Superior temporal gyrus (tissue), 1 donor: ENCODE results near the gene MEIOB.
"Not testable (repeated sequence)": the region's sequence is repeated elsewhere in the genome, so short reads cannot be mapped to it uniquely, and the experiment has no call there.

Experiments
- DNase-seq: peaks from one replicate; pipeline ENCODE4 v3.0.0-alpha.2; 2016; ENCODE audit errors: extremely low spot score

MEIOB gene

DNA sequence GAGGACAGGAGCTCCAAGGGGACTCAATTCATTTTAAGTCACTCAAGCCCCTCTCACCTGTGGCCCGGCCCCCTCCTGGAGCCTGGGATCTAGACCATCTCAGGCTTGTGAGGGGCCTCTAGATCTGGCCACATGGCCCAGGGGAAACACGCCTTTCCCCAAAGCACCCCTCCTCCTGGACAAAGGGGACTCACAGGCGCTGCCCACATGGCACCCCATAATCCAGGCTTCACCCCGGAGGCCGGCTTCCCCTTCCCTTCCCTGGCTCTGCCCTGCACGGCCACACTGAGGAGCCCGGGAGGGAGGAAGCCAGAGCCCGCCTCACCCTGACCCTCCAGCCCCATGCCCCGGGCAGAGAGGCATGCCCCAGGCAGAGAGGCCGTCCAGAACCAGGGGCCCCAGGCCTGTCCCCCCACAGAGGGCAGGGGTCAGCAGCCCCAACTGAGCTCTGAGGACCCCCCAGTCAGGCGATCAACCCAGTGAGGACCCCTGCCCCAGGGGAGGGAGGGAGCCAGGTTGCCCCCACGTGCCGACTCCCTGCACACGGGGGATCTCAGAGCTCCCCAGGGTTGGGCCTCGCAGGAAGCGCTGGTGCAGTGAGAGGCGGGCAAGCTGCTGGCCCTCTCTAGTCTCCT, 35.4 kb upstream of the MEIOB start:
- no peak for DNase-seq

GRCh38 chr16:1906846-1907165, 34.8 kb upstream of the MEIOB start:
- DNase-seq = no peak

GRCh38 chr16:1906055-1906845, 34.3 kb upstream of the MEIOB start:
- DNase-seq = no peak

GRCh38 chr16:1903845-1904840, 32.2 kb upstream of the MEIOB start:
- no peak for DNase-seq

DNA sequence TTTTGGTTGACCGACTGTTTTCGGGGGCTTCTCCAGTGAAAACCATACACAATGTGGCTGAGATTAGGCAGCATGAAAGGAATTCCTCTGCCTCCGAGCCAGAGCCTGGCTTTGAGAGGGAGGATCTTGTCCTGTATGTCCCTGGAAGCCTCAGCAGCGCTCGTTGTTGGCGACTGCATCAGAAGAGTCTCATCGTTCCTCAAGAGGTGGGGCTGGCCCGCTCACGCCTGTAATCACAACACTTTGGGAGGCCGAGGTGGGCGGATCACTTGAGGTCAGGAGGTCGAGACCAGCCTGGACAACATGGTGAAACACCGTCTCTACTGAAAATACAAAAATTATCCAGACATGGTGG, 31.2 kb upstream of the MEIOB start:
- DNase-seq = no peak

GRCh38 chr16:1902547-1903219, 30.7 kb upstream of the MEIOB start:
- DNase-seq = no peak

DNA sequence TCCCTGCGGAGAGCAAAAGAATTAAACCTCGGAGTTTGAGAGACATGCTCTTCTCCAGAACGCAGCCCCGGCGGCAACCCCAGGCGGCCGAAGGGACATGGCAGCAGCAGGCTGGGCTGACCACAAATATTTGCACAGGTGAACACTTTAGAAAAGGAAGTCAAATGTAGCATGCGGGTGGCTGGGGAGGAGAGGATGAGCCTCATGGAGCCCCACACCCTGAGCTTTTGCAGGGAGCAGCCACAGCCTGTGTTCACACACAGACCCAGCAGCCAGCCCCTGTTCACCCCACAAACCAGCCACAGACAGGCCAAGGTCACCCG, 28.4 kb upstream of the MEIOB start:
- DNase-seq = no peak

DNA sequence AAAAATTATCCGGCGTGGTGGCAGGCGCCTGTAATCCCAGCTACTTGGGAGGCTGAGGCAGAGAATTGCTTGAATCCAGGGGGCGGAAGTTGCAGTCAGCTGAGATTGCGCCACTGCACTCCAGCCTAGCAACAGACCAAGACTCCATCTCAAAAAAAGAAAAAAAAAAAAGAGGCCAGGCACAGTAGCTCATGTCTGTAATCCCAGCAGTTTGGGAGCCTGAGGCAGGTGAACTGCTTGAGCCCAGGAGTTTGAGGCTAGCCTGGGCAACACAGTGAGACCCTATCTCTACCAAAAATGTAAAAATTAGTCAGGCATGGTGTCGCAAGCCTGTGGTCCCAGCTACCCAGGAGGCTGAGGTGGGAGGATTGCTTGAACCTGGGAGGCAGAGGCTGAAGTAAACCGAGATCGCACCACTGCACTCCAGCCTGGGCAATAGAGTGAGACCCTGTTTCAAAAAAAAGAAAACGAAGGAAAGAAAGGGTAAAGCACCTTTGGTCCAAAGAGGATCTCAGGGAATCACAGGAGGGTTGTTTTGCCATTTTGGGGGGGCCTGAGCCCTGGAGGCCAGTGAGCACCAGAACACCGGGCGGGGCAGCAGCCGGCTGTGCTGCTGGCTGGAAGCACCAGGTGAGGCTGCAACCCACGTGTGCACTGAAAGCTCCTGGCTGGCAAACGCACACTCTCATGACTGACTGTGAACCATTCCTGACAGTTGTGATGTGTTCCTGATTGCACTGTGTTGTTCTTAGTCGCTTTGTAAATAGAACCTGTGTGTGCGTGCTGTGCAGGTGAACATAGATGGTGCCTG, 27.9 kb upstream of the MEIOB start:
- DNase-seq = no peak

GRCh38 chr16:1897692-1898091, 25.7 kb upstream of the MEIOB start:
- DNase-seq = not testable (repeated sequence)

- no peak for DNase-seq
Measured at GRCh38 chr16:1895949-1896675, 24.1 kb upstream of the MEIOB start.

- DNase-seq = no peak
Measured at GRCh38 chr16:1895068-1895467, 23.1 kb upstream of the MEIOB start.

GRCh38 chr16:1890708-1891050, 18.7 kb upstream of the MEIOB start:
- no peak for DNase-seq

DNA sequence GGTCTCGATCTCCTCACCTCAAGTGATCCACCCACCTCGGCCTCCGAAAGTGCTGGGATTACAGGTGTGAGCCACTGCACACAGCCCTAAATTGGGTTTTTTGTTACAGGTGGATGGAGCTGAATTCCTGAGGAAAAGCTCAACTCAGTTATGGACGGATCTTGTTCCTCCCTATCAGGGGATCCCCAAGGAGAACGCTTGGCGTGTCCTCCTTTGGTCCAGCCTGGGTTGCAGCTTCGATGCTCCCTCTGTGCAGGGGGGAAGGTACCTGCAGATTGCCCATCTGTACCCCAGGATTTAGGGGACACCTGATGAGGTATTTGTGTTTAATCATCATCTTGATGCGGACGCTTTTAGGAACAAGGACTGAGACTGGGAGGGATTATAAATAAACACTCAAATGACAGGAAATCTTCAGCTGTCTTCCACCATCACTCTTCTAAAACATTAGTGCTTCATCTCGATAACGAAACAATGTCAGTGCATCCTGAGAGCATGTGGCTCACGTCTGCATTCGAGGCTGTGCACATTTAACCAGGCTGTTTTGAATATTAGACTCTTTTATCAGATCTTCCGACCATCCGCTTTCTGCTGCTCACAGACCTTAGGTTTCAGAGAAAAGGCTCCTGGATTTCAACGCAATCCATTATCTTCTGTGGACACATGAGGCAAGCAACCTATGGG, 18.2 kb upstream of the MEIOB start:
- no peak for DNase-seq

DNA sequence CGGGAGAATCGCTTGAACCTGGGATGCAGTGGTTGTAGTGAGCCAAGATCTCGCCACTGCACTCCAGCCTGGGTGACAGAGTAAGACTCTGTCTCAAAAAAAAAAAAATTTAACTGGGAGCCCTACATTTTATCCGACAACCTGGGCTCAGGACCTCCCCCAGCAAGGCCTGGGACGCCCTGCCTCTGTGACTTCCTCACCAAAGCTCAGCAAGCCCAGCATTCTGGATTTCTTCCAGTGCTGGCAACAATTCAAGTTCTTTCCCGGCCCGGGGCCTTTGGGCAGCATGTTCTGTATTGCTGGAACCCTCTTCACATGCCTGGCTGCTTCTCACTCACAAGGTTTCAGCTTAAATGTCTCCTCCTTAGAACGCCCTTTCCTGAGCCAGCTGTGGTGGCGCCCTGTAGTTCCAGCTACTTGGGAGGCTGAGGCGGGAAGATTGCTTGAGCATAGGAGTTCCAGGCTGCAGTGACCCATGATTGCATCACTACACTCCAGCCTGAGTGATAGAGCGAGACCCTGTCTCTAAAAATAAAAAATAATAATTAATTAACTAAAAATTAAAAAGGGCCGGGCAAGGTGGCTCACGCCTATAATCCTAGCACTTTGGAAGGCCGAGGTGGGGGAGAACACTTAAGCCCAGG, 15.9 kb upstream of the MEIOB start:
- no peak for DNase-seq

DNA sequence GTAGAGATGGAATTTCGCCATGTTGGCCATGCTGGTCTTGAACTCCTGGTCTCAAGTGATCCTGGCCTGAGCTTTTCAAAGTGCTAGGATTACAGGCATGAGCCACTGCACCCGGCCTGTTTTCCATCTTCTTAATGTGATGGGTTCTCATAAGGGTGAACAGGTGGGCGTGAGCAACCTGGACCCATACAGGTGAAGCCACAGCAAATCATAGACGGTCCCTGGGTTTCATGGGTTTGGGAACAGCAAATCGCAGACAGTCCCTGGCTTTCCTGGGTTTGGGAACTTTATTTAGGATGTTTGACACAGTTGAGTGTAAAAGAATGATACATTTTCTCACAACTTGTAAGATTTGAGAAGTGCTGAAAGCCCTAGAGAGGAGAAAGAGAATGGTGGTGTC, 12.9 kb upstream of the MEIOB start:
- DNase-seq = no peak

GRCh38 chr16:1884155-1884760, 12.3 kb upstream of the MEIOB start:
- DNase-seq = no peak

DNA sequence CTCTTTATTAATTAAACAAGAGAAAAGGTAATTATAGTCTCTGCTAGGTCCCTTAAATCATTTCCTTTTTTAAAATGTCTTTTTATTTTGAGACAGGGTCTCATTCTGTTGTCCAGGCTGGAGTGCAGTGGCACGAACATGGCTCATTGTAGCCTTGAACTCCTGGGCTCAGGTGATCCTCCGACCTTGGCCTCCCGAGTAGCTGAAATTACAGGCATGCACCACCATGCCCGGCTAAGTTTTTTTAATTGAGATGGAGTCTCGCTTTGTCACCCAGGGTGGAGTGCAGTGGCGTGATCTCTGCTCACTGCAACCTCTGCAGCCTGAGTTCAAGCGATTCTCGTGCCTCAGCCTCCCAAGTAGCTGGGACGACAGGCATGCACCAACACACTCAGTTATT, 9.2 kb upstream of the MEIOB start:
- not testable (repeated sequence) for DNase-seq

GRCh38 chr16:1879477-1879876, 7.5 kb upstream of the MEIOB start:
- DNase-seq = no peak

DNA sequence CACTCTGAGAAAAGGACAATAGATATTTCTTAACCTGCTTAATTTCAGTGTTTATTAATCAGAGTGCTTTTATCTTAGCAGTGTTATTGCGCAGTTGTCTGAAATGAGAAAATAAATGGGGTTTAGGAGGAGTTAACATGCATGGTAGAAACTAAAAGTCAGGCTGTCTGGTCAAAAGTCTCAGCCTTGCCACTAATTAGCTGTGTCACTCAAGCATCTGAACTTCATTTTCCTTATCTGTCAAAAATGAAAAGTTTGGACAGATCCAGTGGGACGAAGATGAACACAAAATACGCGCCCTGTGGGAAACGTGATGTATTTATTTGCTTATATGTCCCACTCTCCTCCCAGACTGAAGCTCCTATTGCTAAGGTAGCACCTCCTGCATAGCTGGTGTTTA, 6.3 kb upstream of the MEIOB start:
- no peak for DNase-seq
